Heart left ventricle (tissue), 13 donors: ENCODE data around the gene TLR3.

Experiments
- CTCF ChIP-seq, 12 donors: fragments of 200-600 bp; sonication (generic) in 4 of 12; IDR thresholded peaks; one replicate each; pipeline versions ENCODE4 v1.5.0 to v1.8.0; 2018 to 2022; ENCODE audit warnings: antibody characterized with exemption in 12 of 12, mild to moderate bottlenecking in 5 of 12
- POLR2A ChIP-seq, 2 donors: fragments of 450-650 bp; IDR thresholded peaks; one replicate each; pipeline ENCODE4 v1.6.1; 2017; ENCODE audit warnings: antibody characterized with exemption in 2 of 2, mild to moderate bottlenecking in 2 of 2, moderate library complexity in 2 of 2
- donor health status: ischemic (EF 13 %, LVEDD 7.1; RV severe dilation, severe dysfunction).
- donor health status: DM: no; HTN: yes; CAD: no.
- donor health status: DM: no; HTN: no; CAD: no.
- donor health status: ischemic (EF 25% LVEDD 6.9; RV normal size, moderate dysfunction).
- donor health status: ischemic (EF 25% LVEDD 5.7; RV mildly dilated, moderate dysfunction).
- donor health status: ischemic (EF 35%, LVEDD 5.7; RV mildly dilated, moderate dysfunction).
- donor health status: nonischemic (EF 11% LVEDD 7.7; RV severe dilation, severe dysfunction).
- donor health status: DM: yes; HTN: yes; CAD: no.
- donor health status: PGD.
- donor health status: ischemic (EF 29% LVEDD 5.4; RV normal size, mild dysfunction).
- donor health status: nonischemic (EF 23%, LVEDD 6.1; RV moderate dilation, normal function).

DNA sequence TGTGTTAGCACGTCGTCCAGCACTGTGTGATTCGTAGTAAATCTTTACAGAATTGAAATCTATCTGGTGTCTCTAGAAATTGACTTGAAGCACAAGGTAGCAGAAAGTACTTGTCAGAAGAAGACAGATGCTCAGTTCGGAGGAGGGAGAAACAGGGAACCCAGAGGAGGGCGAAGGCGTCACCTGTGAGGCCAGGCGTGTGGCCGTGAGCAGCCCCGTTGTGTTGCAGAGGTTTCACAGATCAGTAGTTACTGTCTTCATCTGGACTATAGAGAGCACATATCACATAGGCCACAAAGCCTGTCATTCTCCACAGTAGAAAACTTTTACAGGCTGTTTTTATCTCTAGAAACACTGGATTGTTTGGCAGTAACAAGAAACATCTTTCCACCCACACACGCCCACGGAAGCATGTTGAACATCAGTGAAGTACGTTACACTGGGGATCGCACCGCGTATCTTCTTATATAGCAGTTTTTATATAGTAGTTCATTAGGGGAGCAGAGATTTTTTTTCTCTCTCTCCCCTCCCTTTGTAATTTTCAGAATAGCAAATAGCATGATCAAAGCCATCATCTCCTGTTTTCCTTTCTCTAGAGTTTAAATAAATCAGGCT lies 48.1 kb upstream of the TLR3 start:
- TF ChIP-seq CTCF (IDR thresholded peaks at IDR 0.05) = no peak
- no peak for TF ChIP-seq POLR2A (IDR thresholded peaks at IDR 0.05)
